HCT116 (cell line): ENCODE data around the gene MAP3K4. TPM values are rescaled to one million over a fixed set of nuclear protein-coding genes. Genes with fewer than 3 reads are reported as not detected.

ENCODE experiments used
- ATAC-seq: fragments of 200-7000 bp; cut with Tn5 transposase; 2 replicates; pipeline ENCODE4 v1.9.1; 2020; ENCODE audit warnings: mild to moderate bottlenecking, moderate library complexity
- BruUV-seq: library from RNA; stranded (reverse); fragments of 400-500 nt; replicated peaks from 2 replicates; lab custom pipeline; 2021; lab: Mats Ljungman, UMichigan
- CTCF ChIA-PET: fragments of 300-600 bp; sonication (Branson Sonifier 250); formaldehyde crosslinking; loops from one replicate; lab custom pipeline; 2021; ENCODE audit warnings: antibody characterized with exemption; lab: Charles Lee
- POLR2A ChIA-PET: fragments of 300-600, 350-600 bp; sonication (Branson Sonifier 250); formaldehyde crosslinking; loops from one replicate; lab custom pipeline; 2021; ENCODE audit warnings: antibody characterized with exemption; lab: Charles Lee
- RAD21 ChIA-PET, 2 experiments: fragments of 300-600 bp; sonication (Branson Sonifier 250); formaldehyde crosslinking; loops; one replicate each; lab custom pipeline; 2023; ENCODE audit warnings: low total read pairs in 2 of 2; ENCODE audit not compliant: uncharacterized antibody in 2 of 2, unreplicated experiment in 2 of 2, low non-redundant PET in 1 of 2; lab: Charles Lee
- DNase-seq: peaks from one replicate; pipeline ENCODE4 v3.0.0-alpha.2; 2010; ENCODE audit warnings: low read depth, low spot score
- H2AFZ ChIP-seq: fragments of 200-600 bp; shearing (Covaris generic), sonication (generic); 2 replicates; pipeline ENCODE4 v1.6.1; 2017; ENCODE audit warnings: low read depth, mixed run types, mixed read lengths, antibody characterized with exemption, low read length; ENCODE audit not compliant: poor library complexity, severe bottlenecking
- H3K27ac ChIP-seq: 2 replicates; pipeline ENCODE4 v1.5.1; 2012; ENCODE audit warnings: low read depth, low read length
- H3K27me3 ChIP-seq: fragments of 200-600 bp; sonication (generic); 2 replicates; pipeline ENCODE4 v1.6.1; 2016; ENCODE audit warnings: mixed run types, low read length, mixed read lengths; ENCODE audit not compliant: insufficient read depth
- H3K36me3 ChIP-seq, 2 experiments: fragments of 200-500 bp in 1 of 2; fragments of 200-600 bp in 1 of 2; sonication (Bioruptor generic) in 1 of 2; sonication (generic) in 1 of 2; 2 replicates each; pipeline versions ENCODE4 v1.5.1 to v1.6.1; 2014 to 2016; ENCODE audit warnings: low read length in 2 of 2, inconsistent platforms in 1 of 2, mixed read lengths in 1 of 2, mixed run types in 1 of 2; ENCODE audit not compliant: insufficient read depth in 2 of 2, control insufficient read depth in 1 of 2
- H3K4me1 ChIP-seq, 2 experiments: fragments of 200-600 bp in 1 of 2; sonication (generic) in 1 of 2; 2 replicates each; pipeline versions ENCODE4 v1.5.1 to v1.6.1; 2012 to 2017; ENCODE audit warnings: low read length in 2 of 2, inconsistent platforms in 1 of 2, mild to moderate bottlenecking in 1 of 2, mixed read lengths in 1 of 2, mixed run types in 1 of 2, moderate library complexity in 1 of 2; ENCODE audit not compliant: insufficient read depth in 2 of 2, control insufficient read depth in 1 of 2
- H3K4me2 ChIP-seq: fragments of 200-600 bp; sonication (generic); 2 replicates; pipeline ENCODE4 v1.6.1; 2017; ENCODE audit warnings: mixed run types, low read length, mixed read lengths
- H3K4me3 ChIP-seq, 2 experiments: fragments of 200-600 bp in 1 of 2; sonication (generic) in 1 of 2; replicated peaks in 1 of 2; 2 replicates each; pipeline ENCODE4 v1.5.1; 2011 to 2016; ENCODE audit warnings: low read length in 2 of 2, control low read depth in 1 of 2, low read depth in 1 of 2, mild to moderate bottlenecking in 1 of 2, mixed read lengths in 1 of 2, mixed run types in 1 of 2
- H3K79me2 ChIP-seq: fragments of 200-600 bp; sonication (generic); 2 replicates; pipeline ENCODE4 v1.6.1; 2017; ENCODE audit warnings: mild to moderate bottlenecking, mixed run types, low read length, moderate library complexity, mixed read lengths; ENCODE audit not compliant: insufficient read depth
- H3K9ac ChIP-seq: fragments of 200-600 bp; sonication (generic); 2 replicates; pipeline ENCODE4 v1.6.1; 2016; ENCODE audit warnings: low read length, mixed read lengths
- H3K9me2 ChIP-seq: fragments of 200-600 bp; sonication (generic), shearing (Covaris generic); 2 replicates; pipeline ENCODE4 v1.6.1; 2017; ENCODE audit warnings: mixed run types, mild to moderate bottlenecking, moderate library complexity; ENCODE audit not compliant: insufficient read depth
- H3K9me3 ChIP-seq, 2 experiments: fragments of 200-500 bp in 1 of 2; fragments of 200-600 bp in 1 of 2; sonication (Bioruptor generic) in 1 of 2; sonication (generic) in 1 of 2; 2 replicates each; pipeline ENCODE4 v1.6.1; 2014 to 2017; ENCODE audit warnings: low read length in 2 of 2, mixed read lengths in 2 of 2, inconsistent platforms in 1 of 2, low read depth in 1 of 2, mild to moderate bottlenecking in 1 of 2, mixed run types in 1 of 2, moderate library complexity in 1 of 2; ENCODE audit not compliant: control insufficient read depth in 1 of 2, insufficient read depth in 1 of 2
- H4K20me1 ChIP-seq: fragments of 200-600 bp; sonication (generic), shearing (Covaris generic); 2 replicates; pipeline ENCODE4 v1.6.1; 2017; ENCODE audit warnings: mixed run types, mild to moderate bottlenecking, moderate library complexity; ENCODE audit not compliant: insufficient read depth
- CBX3 ChIP-seq: IDR thresholded peaks from 2 replicates; pipeline ENCODE4 v1.6.1; 2012; ENCODE audit warnings: low read depth
- CEBPB ChIP-seq: IDR thresholded peaks from 2 replicates; pipeline ENCODE4 v1.6.1; 2012; ENCODE audit warnings: low read depth
- EGR1 ChIP-seq: IDR thresholded peaks from 2 replicates; pipeline ENCODE4 v1.6.1; 2012; ENCODE audit warnings: low read depth
- EZH2 ChIP-seq: fragments of 200-600 bp; sonication (generic); IDR thresholded peaks from 2 replicates; pipeline ENCODE4 v1.6.1; 2017; ENCODE audit warnings: antibody characterized with exemption, mixed run types
- FOSL1 ChIP-seq: IDR thresholded peaks from 2 replicates; pipeline ENCODE4 v1.6.1; 2012; ENCODE audit warnings: low read depth
- JUND ChIP-seq: IDR thresholded peaks from 2 replicates; pipeline ENCODE4 v1.6.1; 2012
- POLR2A ChIP-seq: IDR thresholded peaks from 2 replicates; pipeline ENCODE4 v1.7.0; 2011; ENCODE audit warnings: borderline replicate concordance; ENCODE audit not compliant: insufficient read depth, insufficient read length; ENCODE audit errors: extremely low read depth
- POLR2AphosphoS5 ChIP-seq: IDR thresholded peaks from 2 replicates; pipeline ENCODE4 v1.6.1; 2011; ENCODE audit warnings: mild to moderate bottlenecking, low read depth, low read length, moderate library complexity
- SIN3A ChIP-seq: IDR thresholded peaks from 2 replicates; pipeline ENCODE4 v1.6.1; 2012; ENCODE audit warnings: low read depth
- SRF ChIP-seq: IDR thresholded peaks from 2 replicates; pipeline ENCODE4 v1.6.1; 2012; ENCODE audit warnings: low read depth
- TCF7L2 ChIP-seq: IDR thresholded peaks from 2 replicates; pipeline ENCODE4 v1.7.0; 2011; ENCODE audit warnings: borderline replicate concordance, inconsistent platforms; ENCODE audit not compliant: insufficient read depth, insufficient read length; ENCODE audit errors: extremely low read depth
- ZFX ChIP-seq: fragments of 450-650 bp; IDR thresholded peaks from 2 replicates; pipeline ENCODE4 v1.6.1; 2017
- intact Hi-C: fragments of 100-400 bp; cut with micrococcal nuclease; formaldehyde crosslinking; loops from 2 replicates; pipeline ENCODE4 v1.10.0; 2022
- total RNA-seq: library from RNA; stranded (reverse); gene quantifications from one replicate; pipeline ENCODE4 v1.2.1, GENCODE V29; 2021; ENCODE audit not compliant: unreplicated experiment
- TF ChIP-seq, protein P1 (sequence below): IDR thresholded peaks from 2 replicates; pipeline ENCODE4 v1.6.1; 2012; ENCODE audit warnings: low read depth
- TF ChIP-seq, protein P2 (sequence below): IDR thresholded peaks from 2 replicates; pipeline ENCODE4 v1.6.1; 2012
- TF ChIP-seq, protein P3 (sequence below): IDR thresholded peaks from 2 replicates; pipeline ENCODE4 v1.6.1; 2012

MAP3K4 gene
- total RNA-seq, 1 experiment from 2014 or later = 46.5 TPM

DNA sequence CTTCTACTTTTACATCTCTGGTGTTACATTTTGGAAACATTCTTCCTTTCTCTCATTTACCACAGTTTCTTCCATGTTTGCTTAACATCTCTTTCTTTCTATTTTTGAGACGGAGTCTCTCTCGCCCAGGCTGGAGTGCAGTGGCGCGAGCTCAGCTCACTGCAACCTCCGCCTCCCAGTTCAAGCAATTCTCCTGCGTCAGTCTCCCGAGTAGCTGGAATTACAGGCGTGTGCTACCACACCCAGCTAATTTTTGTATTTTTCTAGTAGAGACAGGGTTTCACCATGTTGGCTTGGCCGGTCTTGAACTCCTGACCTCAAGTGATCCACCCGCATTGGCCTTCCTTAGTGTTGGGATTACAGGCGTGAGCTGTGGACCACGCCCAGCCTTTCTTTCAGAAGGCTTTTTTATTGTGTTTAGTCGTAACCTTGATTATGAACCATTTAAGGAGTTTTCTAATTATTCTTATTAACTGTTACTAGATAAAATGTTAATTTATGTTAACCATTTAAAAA, 27.8 kb downstream of the MAP3K4 start:
- ATAC-seq = no peak

More for the DNA sequence above, 27.8 kb downstream of the MAP3K4 start:
- H3K27me3 ChIP-seq = no peaks in the 10 kb centered on the region
- no peak overlapping the region for H3K27ac ChIP-seq
- no TSS peak for BruUV-seq
- no peak overlapping the region for H3K4me3 ChIP-seq
- intact Hi-C loops = no loop called here
- TF ChIP-seq POLR2AphosphoS5 (no peak), ZFX (no peak), EZH2 (no peak), JUND (no peak), EGR1 (no peak), SRF (no peak), POLR2A (no peak), CBX3 (no peak), SIN3A (no peak), CEBPB (no peak), FOSL1 (no peak), TCF7L2 (no peak)
- TF ChIP-seq, protein P1, sequence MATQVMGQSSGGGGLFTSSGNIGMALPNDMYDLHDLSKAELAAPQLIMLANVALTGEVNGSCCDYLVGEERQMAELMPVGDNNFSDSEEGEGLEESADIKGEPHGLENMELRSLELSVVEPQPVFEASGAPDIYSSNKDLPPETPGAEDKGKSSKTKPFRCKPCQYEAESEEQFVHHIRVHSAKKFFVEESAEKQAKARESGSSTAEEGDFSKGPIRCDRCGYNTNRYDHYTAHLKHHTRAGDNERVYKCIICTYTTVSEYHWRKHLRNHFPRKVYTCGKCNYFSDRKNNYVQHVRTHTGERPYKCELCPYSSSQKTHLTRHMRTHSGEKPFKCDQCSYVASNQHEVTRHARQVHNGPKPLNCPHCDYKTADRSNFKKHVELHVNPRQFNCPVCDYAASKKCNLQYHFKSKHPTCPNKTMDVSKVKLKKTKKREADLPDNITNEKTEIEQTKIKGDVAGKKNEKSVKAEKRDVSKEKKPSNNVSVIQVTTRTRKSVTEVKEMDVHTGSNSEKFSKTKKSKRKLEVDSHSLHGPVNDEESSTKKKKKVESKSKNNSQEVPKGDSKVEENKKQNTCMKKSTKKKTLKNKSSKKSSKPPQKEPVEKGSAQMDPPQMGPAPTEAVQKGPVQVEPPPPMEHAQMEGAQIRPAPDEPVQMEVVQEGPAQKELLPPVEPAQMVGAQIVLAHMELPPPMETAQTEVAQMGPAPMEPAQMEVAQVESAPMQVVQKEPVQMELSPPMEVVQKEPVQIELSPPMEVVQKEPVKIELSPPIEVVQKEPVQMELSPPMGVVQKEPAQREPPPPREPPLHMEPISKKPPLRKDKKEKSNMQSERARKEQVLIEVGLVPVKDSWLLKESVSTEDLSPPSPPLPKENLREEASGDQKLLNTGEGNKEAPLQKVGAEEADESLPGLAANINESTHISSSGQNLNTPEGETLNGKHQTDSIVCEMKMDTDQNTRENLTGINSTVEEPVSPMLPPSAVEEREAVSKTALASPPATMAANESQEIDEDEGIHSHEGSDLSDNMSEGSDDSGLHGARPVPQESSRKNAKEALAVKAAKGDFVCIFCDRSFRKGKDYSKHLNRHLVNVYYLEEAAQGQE = no peak
- TF ChIP-seq, protein P2, sequence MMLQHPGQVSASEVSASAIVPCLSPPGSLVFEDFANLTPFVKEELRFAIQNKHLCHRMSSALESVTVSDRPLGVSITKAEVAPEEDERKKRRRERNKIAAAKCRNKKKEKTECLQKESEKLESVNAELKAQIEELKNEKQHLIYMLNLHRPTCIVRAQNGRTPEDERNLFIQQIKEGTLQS = no peak
- TF ChIP-seq, protein P3, sequence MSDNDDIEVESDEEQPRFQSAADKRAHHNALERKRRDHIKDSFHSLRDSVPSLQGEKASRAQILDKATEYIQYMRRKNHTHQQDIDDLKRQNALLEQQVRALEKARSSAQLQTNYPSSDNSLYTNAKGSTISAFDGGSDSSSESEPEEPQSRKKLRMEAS = no peak
- ChIA-PET POLR2A (no interaction called here), RAD21 (no interaction called here), CTCF (no interaction called here)
- H3K79me2 ChIP-seq = peaks cover 82% of the 10 kb centered on the region
- H3K36me3 ChIP-seq = no peaks in the 10 kb centered on the region
- H3K9me2 ChIP-seq = no peaks in the 10 kb centered on the region
- no peak overlapping the region for H2AFZ ChIP-seq
- no peak overlapping the region for H3K9ac ChIP-seq
- DNase-seq = no peak
- H3K4me1 ChIP-seq = no peaks in the 10 kb centered on the region
- H3K9me3 ChIP-seq = no peaks in the 10 kb centered on the region
- no peaks in the 10 kb centered on the region for H4K20me1 ChIP-seq
- H3K4me2 ChIP-seq = no peak overlapping the region
